CD4-positive, alpha-beta T cell (primary cell): ENCODE measurements around the gene CALR. TPM values are rescaled to one million over a fixed set of nuclear protein-coding genes. Genes with fewer than 3 reads are reported as not detected.
"Not testable (repeated sequence)": the region's sequence is repeated elsewhere in the genome, so short reads cannot be mapped to it uniquely, and the experiment has no call there.

ENCODE experiments used
- ATAC-seq: fragments of 200-7000 bp; cut with Tn5 transposase; one replicate; pipeline ENCODE4 v1.10.0; 2022; ENCODE audit warnings: mild to moderate bottlenecking; ENCODE audit not compliant: poor library complexity
- CTCF ChIA-PET: fragments of 350-600 bp; sonication (Branson Sonifier 250); formaldehyde crosslinking; loops from one replicate; lab custom pipeline; 2021; ENCODE audit warnings: antibody characterized with exemption, inconsistent platforms; lab: Charles Lee
- POLR2A ChIA-PET: fragments of 350-600 bp; sonication (Branson Sonifier 250); formaldehyde crosslinking; loops from one replicate; lab custom pipeline; 2021; ENCODE audit warnings: antibody characterized with exemption, inconsistent platforms; lab: Charles Lee
- DNase-seq, 14 experiments: peaks; one replicate each; pipeline ENCODE4 v3.0.0-alpha.2; 2013 to 2020; ENCODE audit warnings: mixed read lengths in 2 of 14
- H3K27ac ChIP-seq, 2 donors: one replicate each; pipeline versions ENCODE4 v1.5.1 to v1.7.0; 2013; ENCODE audit warnings: low read length in 2 of 2, low read depth in 1 of 2, mild to moderate bottlenecking in 1 of 2
- H3K27me3 ChIP-seq, 2 experiments: 1 replicate in 1 of 2; 2 replicates in 1 of 2; pipeline versions ENCODE4 v1.6.1 to v1.7.0; 2013; ENCODE audit warnings: low read length in 2 of 2, control low read depth in 1 of 2, mild to moderate bottlenecking in 1 of 2, moderate library complexity in 1 of 2; ENCODE audit not compliant: insufficient read depth in 2 of 2, control insufficient read depth in 1 of 2
- H3K36me3 ChIP-seq: one replicate; pipeline ENCODE4 v1.6.1; 2013; ENCODE audit warnings: low read length, control low read depth; ENCODE audit not compliant: insufficient read depth
- H3K4me1 ChIP-seq: one replicate; pipeline ENCODE4 v1.6.1; 2013; ENCODE audit warnings: low read length, control low read depth; ENCODE audit not compliant: insufficient read depth
- H3K4me3 ChIP-seq: one replicate; pipeline ENCODE4 v1.5.1; 2013; ENCODE audit warnings: mild to moderate bottlenecking, low read length, moderate library complexity
- H3K9me3 ChIP-seq, 2 experiments: 1 replicate in 1 of 2; 2 replicates in 1 of 2; pipeline versions ENCODE4 v1.6.1 to v1.7.0; 2013; ENCODE audit warnings: low read length in 2 of 2, mild to moderate bottlenecking in 2 of 2, control low read depth in 1 of 2, moderate library complexity in 1 of 2; ENCODE audit not compliant: control insufficient read depth in 1 of 2, insufficient read depth in 1 of 2
- H3K27ac Mint-ChIP-seq: one replicate; pipeline ENCODE4 v1.8.0; 2020; ENCODE audit warnings: mixed read lengths
- H3K27me3 Mint-ChIP-seq: one replicate; pipeline ENCODE4 v1.8.0; 2021; ENCODE audit warnings: mixed read lengths
- H3K36me3 Mint-ChIP-seq: one replicate; pipeline ENCODE4 v1.8.0; 2021; ENCODE audit warnings: low read depth, mixed read lengths
- H3K4me1 Mint-ChIP-seq: one replicate; pipeline ENCODE4 v1.8.0; 2021; ENCODE audit warnings: low read depth, mixed read lengths
- H3K4me3 Mint-ChIP-seq: one replicate; pipeline ENCODE4 v1.8.0; 2020; ENCODE audit warnings: mild to moderate bottlenecking, mixed read lengths
- H3K9me3 Mint-ChIP-seq: one replicate; pipeline ENCODE4 v1.8.0; 2020; ENCODE audit warnings: mixed read lengths
- CTCF ChIP-seq: fragments of 200-600 bp; IDR thresholded peaks from one replicate; pipeline ENCODE4 v1.8.0; 2022; ENCODE audit warnings: antibody characterized with exemption, mild to moderate bottlenecking
- intact Hi-C, 2 experiments: fragments of 100-400 bp; cut with DNase I in 1 of 2; cut with micrococcal nuclease in 1 of 2; formaldehyde crosslinking; loops; one replicate each; pipeline versions ENCODE4 v1.15.1 to v1.9.0; 2023 to 2025; cut with DNase I, micrococcal nuclease
- total RNA-seq, 174 experiments: library from RNA in 2 of 174; stranded (reverse) in 2 of 174; gene quantifications; one replicate each; pipeline ENCODE4 v1.2.3 and lab custom pipeline; 2021 to 2026

The CALR gene
- total RNA-seq, 2 experiments from 2014 or later = 558 to 559 TPM

GRCh38 chr19:12949363-12950283 lies 11.2 kb downstream of the CALR start:
- no peak overlapping the region for H3K4me3 ChIP-seq
- peaks cover 70% of the 10 kb centered on the region for H3K36me3 ChIP-seq
- H3K4me1 ChIP-seq = peaks cover 41% of the 10 kb centered on the region
- no peaks in the 10 kb centered on the region for H3K27me3 ChIP-seq
- TF ChIP-seq CTCF = no peak
- no peaks in the 10 kb centered on the region for H3K9me3 Mint-ChIP-seq
- DNase-seq = no peak
- H3K27me3 Mint-ChIP-seq = peaks cover 4% of the 10 kb centered on the region
- POLR2A ChIA-PET = interaction anchor here (0.5 kb wide), 1 partner anchor 1518 kb away, joined by 3 read pairs; no protein-coding TSS in a partner anchor
- peak overlapping the region; percentile 36 for H3K27ac Mint-ChIP-seq
- H3K4me1 Mint-ChIP-seq = peaks cover 31% of the 10 kb centered on the region
- no peak for ATAC-seq
- H3K4me3 Mint-ChIP-seq = peak overlapping the region; percentile 61
- CTCF ChIA-PET = interaction anchor here (2.4 kb wide), 1 partner anchor 16 kb away, joined by 7 read pairs; no protein-coding TSS in a partner anchor
- H3K27ac ChIP-seq = no peak overlapping the region
- peaks cover 93% of the 10 kb centered on the region for H3K36me3 Mint-ChIP-seq
- no peaks in the 10 kb centered on the region for H3K9me3 ChIP-seq
- intact Hi-C loops = no loop called here

- Mint-ChIP-seq H3K36me3 (peaks cover 79% of the 10 kb centered on the region), H3K4me1 (peaks cover 23% of the 10 kb centered on the region), H3K27ac (peak overlapping the region; percentile 39)
- H3K27me3 Mint-ChIP-seq, H3K4me3 ChIP-seq, H3K27me3 ChIP-seq, H3K9me3 ChIP-seq, intact Hi-C loops, H3K9me3 Mint-ChIP-seq, ATAC-seq, H3K4me3 Mint-ChIP-seq, H3K27ac ChIP-seq, DNase-seq: not testable (repeated sequence)
- H3K36me3 ChIP-seq = peaks cover 68% of the 10 kb centered on the region
- peaks cover 39% of the 10 kb centered on the region for H3K4me1 ChIP-seq
- POLR2A ChIA-PET = interaction anchor here (2.0 kb wide), 1 partner anchor 14 kb away, joined by 8 read pairs; the partner anchor contains the start of gene CALR
- CTCF ChIA-PET = interaction anchor here (0.6 to 5.5 kb wide), 2 partner anchors 13 to 24 kb away, joined by 4 to 30 read pairs; no protein-coding TSS in a partner anchor
Observed at GRCh38 chr19:12952050-12952449, 13.6 kb downstream of the CALR start.

GRCh38 chr19:12952488-12953137 lies 14.2 kb downstream of the CALR start:
- H3K4me3 Mint-ChIP-seq = no peak overlapping the region
- peaks cover 74% of the 10 kb centered on the region for H3K36me3 Mint-ChIP-seq
- Histone ChIP-seq H3K9me3 (no peaks in the 10 kb centered on the region), H3K27ac (no peak overlapping the region), H3K4me1 (peaks cover 39% of the 10 kb centered on the region), H3K27me3 (no peaks in the 10 kb centered on the region), H3K36me3 (peaks cover 64% of the 10 kb centered on the region), H3K4me3 (no peak overlapping the region)
- H3K9me3 Mint-ChIP-seq = no peaks in the 10 kb centered on the region
- intact Hi-C loops = no loop called here
- H3K4me1 Mint-ChIP-seq = peaks cover 23% of the 10 kb centered on the region
- no peak for ATAC-seq
- CTCF ChIA-PET = interaction anchor here (0.6 to 5.5 kb wide), 2 partner anchors 12 to 25 kb away, joined by 4 to 30 read pairs; no protein-coding TSS in a partner anchor
- TF ChIP-seq CTCF = no peak
- no peaks in the 10 kb centered on the region for H3K27me3 Mint-ChIP-seq
- no peak overlapping the region for H3K27ac Mint-ChIP-seq
- POLR2A ChIA-PET = interaction anchor here (1.4 to 2.0 kb wide), 2 partner anchors 14 to 19 kb away, joined by 5 to 8 read pairs; partner anchors contain the start of genes CALR and FARSA
- peak in 2 of 14 experiments; percentile 51 to 63 for DNase-seq
